SK-N-SH (cell line): ENCODE data around the gene ATP8A2. TPM values are rescaled to one million over a fixed set of nuclear protein-coding genes. Genes with fewer than 3 reads are reported as not detected.

Experiments
- CTCF ChIA-PET: fragments of 300-600, 350-600 bp; formaldehyde crosslinking; extraction: SDS; loops from one replicate; lab custom pipeline; 2021; lab: Yijun Ruan, JAX
- POLR2A ChIA-PET: fragments of 350-600 bp; sonication (Branson Sonifier 250); formaldehyde crosslinking; extraction: SDS; loops from one replicate; lab custom pipeline; 2020; ENCODE audit warnings: antibody characterized with exemption, inconsistent platforms; lab: Yijun Ruan, JAX
- DNase-seq: peaks from one replicate; pipeline ENCODE4 v3.0.0; 2012
- H2AFZ ChIP-seq: fragments of 200-600 bp; sonication (generic); 2 replicates; pipeline ENCODE4 v1.8.1; 2016; ENCODE audit warnings: antibody characterized with exemption, mild to moderate bottlenecking, low read depth
- H3F3A ChIP-seq: fragments of 200-600 bp; sonication (generic); replicated peaks from 2 replicates; pipeline ENCODE3; 2016; ENCODE audit warnings: antibody characterized with exemption, mild to moderate bottlenecking; ENCODE audit not compliant: insufficient read depth
- H3K27ac ChIP-seq, 2 experiments: fragments of 200-500 bp in 1 of 2; fragments of 200-600 bp in 1 of 2; sonication (Bioruptor generic) in 1 of 2; sonication (generic), shearing (Covaris generic) in 1 of 2; 2 replicates each; pipeline versions ENCODE4 v1.5.1 to v1.6.1; 2014 to 2016; ENCODE audit warnings: low read depth in 2 of 2, inconsistent platforms in 1 of 2, low read length in 1 of 2, mild to moderate bottlenecking in 1 of 2, mixed read lengths in 1 of 2
- H3K27me3 ChIP-seq: fragments of 200-600 bp; sonication (generic), shearing (Covaris generic); 2 replicates; pipeline ENCODE4 v1.6.1; 2016; ENCODE audit warnings: mixed run types; ENCODE audit not compliant: insufficient read depth
- H3K36me3 ChIP-seq, 2 experiments: fragments of 200-500 bp in 1 of 2; fragments of 200-600 bp in 1 of 2; sonication (Bioruptor generic) in 1 of 2; sonication (generic) in 1 of 2; replicated peaks in 1 of 2; 2 replicates each; pipeline versions ENCODE3 to v1.5.1; 2014 to 2016; ENCODE audit warnings: low read length in 1 of 2, mild to moderate bottlenecking in 1 of 2; ENCODE audit not compliant: insufficient read depth in 2 of 2, control insufficient read depth in 1 of 2
- H3K4me1 ChIP-seq, 2 experiments: fragments of 200-500 bp in 1 of 2; fragments of 200-600 bp in 1 of 2; sonication (Bioruptor generic) in 1 of 2; sonication (generic), shearing (Covaris generic) in 1 of 2; 2 replicates each; pipeline versions ENCODE4 v1.5.1 to v1.6.1; 2014 to 2016; ENCODE audit warnings: low read depth in 1 of 2, low read length in 1 of 2, mixed run types in 1 of 2; ENCODE audit not compliant: insufficient read depth in 2 of 2, control insufficient read depth in 1 of 2
- H3K4me2 ChIP-seq: fragments of 200-600 bp; sonication (generic), shearing (Covaris generic); 2 replicates; pipeline ENCODE4 v1.6.1; 2017; ENCODE audit warnings: mixed run types
- H3K4me3 ChIP-seq, 2 experiments: fragments of 200-500 bp in 1 of 2; fragments of 200-600 bp in 1 of 2; sonication (Bioruptor generic) in 1 of 2; sonication (generic), shearing (Covaris generic) in 1 of 2; 2 replicates each; pipeline versions ENCODE4 v1.5.1 to v1.8.1; 2014 to 2016; ENCODE audit warnings: low read depth in 2 of 2, inconsistent platforms in 1 of 2, low read length in 1 of 2, mild to moderate bottlenecking in 1 of 2, mixed read lengths in 1 of 2, moderate library complexity in 1 of 2
- H3K79me2 ChIP-seq: fragments of 200-600 bp; sonication (generic); 2 replicates; pipeline ENCODE4 v1.8.1; 2017; ENCODE audit warnings: mild to moderate bottlenecking; ENCODE audit not compliant: insufficient read depth
- H3K9ac ChIP-seq: fragments of 200-600 bp; sonication (generic); 2 replicates; pipeline ENCODE4 v1.6.1; 2017; ENCODE audit warnings: mixed run types
- H3K9me2 ChIP-seq: fragments of 200-600 bp; sonication (generic); 2 replicates; pipeline ENCODE4 v1.6.1; 2017; ENCODE audit warnings: mixed run types
- H3K9me3 ChIP-seq: fragments of 200-600 bp; sonication (generic); 2 replicates; pipeline ENCODE4 v1.6.1; 2017; ENCODE audit warnings: mixed run types, mild to moderate bottlenecking, moderate library complexity
- H4K20me1 ChIP-seq: fragments of 200-600 bp; sonication (generic); 2 replicates; pipeline ENCODE4 v1.6.1; 2017; ENCODE audit warnings: mild to moderate bottlenecking, mixed run types; ENCODE audit not compliant: insufficient read depth
- CHD2 ChIP-seq: fragments of 150-350 bp; IDR thresholded peaks from 2 replicates; pipeline ENCODE4 v1.6.1; 2018; ENCODE audit warnings: low read length; ENCODE audit not compliant: partially characterized antibody
- EP300 ChIP-seq, 2 experiments: IDR thresholded peaks; 2 replicates each; pipeline versions ENCODE4 v1.4.0 to v1.6.1; 2012; ENCODE audit warnings: borderline replicate concordance in 1 of 2, low read depth in 1 of 2, low read length in 1 of 2
- EZH2phosphoT487 ChIP-seq: fragments of 200-600 bp; sonication (generic); IDR thresholded peaks from 2 replicates; pipeline ENCODE4 v1.6.1; 2017; ENCODE audit warnings: low read depth, mixed run types, mild to moderate bottlenecking, antibody characterized with exemption, moderate library complexity, borderline replicate concordance
- FOXJ3 ChIP-seq: sonication (generic); formaldehyde crosslinking; IDR thresholded peaks from 2 replicates; pipeline ENCODE4 v1.5.1; 2020; ENCODE audit warnings: mild to moderate bottlenecking, missing genetic modification reagents
- JUND ChIP-seq: IDR thresholded peaks from 2 replicates; pipeline ENCODE4 v1.4.0; 2012
- MXI1 ChIP-seq: IDR thresholded peaks from 2 replicates; pipeline ENCODE4 v1.6.1; 2012; ENCODE audit warnings: mild to moderate bottlenecking, low read depth, low read length, improper control_type of control experiment
- NFIC ChIP-seq: IDR thresholded peaks from 2 replicates; pipeline ENCODE4 v1.4.0; 2012; ENCODE audit warnings: borderline replicate concordance
- NRF1 ChIP-seq: IDR thresholded peaks from 2 replicates; pipeline ENCODE4 v1.6.1; 2012; ENCODE audit warnings: low read depth, mild to moderate bottlenecking, low read length
- RAD21 ChIP-seq: IDR thresholded peaks from 2 replicates; pipeline ENCODE4 v1.6.1; 2012; ENCODE audit warnings: mild to moderate bottlenecking, low read length
- RCOR1 ChIP-seq: fragments of 150-350 bp; IDR thresholded peaks from 2 replicates; pipeline ENCODE4 v1.6.1; 2017; ENCODE audit warnings: antibody characterized with exemption, low read length
- RFX5 ChIP-seq: IDR thresholded peaks from 2 replicates; pipeline ENCODE4 v1.6.1; 2012; ENCODE audit warnings: mild to moderate bottlenecking, improper control_type of control experiment, low read length
- RXRA ChIP-seq: IDR thresholded peaks from 2 replicates; pipeline ENCODE4 v1.4.0; 2012; ENCODE audit warnings: low read depth, mild to moderate bottlenecking, borderline replicate concordance
- SIN3A ChIP-seq: IDR thresholded peaks from 2 replicates; pipeline ENCODE4 v1.6.1; 2012; ENCODE audit warnings: low read depth, mild to moderate bottlenecking, low read length, moderate library complexity, borderline replicate concordance
- TEAD4 ChIP-seq: IDR thresholded peaks from 2 replicates; pipeline ENCODE4 v1.4.0; 2012; ENCODE audit warnings: mild to moderate bottlenecking, borderline replicate concordance; ENCODE audit not compliant: insufficient read depth
- USF1 ChIP-seq: IDR thresholded peaks from 2 replicates; pipeline ENCODE4 v1.4.0; 2012; ENCODE audit warnings: low read depth, borderline replicate concordance
- WGBS: methylation state at CpG from one replicate; pipeline ENCODE4 v1.1.6; 2017; ENCODE audit warnings: low lambda C conversion rate; 5-methylcytosine and 5-hydroxymethylcytosine counted together
- polyA plus RNA-seq, 3 experiments: library from polyadenylated mRNA; depleted of rRNA; stranded (reverse); fragments of >200 nt; gene quantifications; 2 replicates each; pipeline ENCODE4 v1.2.3, GENCODE V29; 2012
- TF ChIP-seq, protein P1 (sequence below): IDR thresholded peaks from 2 replicates; pipeline ENCODE4 v1.4.0; 2012; ENCODE audit warnings: low read depth
- TF ChIP-seq, protein P2 (sequence below): IDR thresholded peaks from 2 replicates; pipeline ENCODE4; 2012
- TF ChIP-seq, protein P3 (sequence below): IDR thresholded peaks from 2 replicates; pipeline ENCODE4 v1.6.1; 2012; ENCODE audit warnings: mild to moderate bottlenecking, low read depth, low read length, moderate library complexity
- TF ChIP-seq, protein P4 (sequence below): fragments of 200-600 bp; sonication (generic); IDR thresholded peaks from 2 replicates; pipeline ENCODE4 v1.6.1; 2017; ENCODE audit warnings: antibody characterized with exemption, mild to moderate bottlenecking, moderate library complexity

ATP8A2 gene
- polyA plus RNA-seq, 1 of the 3 experiments (the other 2 are of a cell fraction): 0.02 TPM

DNA sequence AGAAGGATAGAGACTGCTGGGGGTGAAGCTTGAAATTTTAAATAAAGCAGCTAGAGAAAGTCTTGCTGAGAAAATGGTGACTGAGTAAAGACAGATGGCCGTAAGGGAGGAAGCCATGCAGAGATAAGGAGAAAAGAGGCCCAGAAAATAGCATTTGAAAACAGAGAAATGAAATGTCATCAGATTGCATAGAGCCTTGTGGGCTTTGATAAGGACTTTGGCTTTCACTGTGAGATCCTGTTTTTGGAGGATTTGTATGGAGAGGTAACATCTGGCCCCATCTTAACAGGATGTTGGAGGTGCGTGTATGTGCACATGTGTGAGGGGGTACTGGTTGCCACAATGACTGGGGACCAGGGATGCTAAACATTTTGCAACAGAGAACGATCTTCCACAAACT is 19.5 kb upstream of the ATP8A2 start (continued):
- TF ChIP-seq MXI1: peak; percentile 34; the same call in 1 of the 2 replicates
- TF ChIP-seq NFIC: no peak
- peak in 1 of 2 experiments; percentile 89; a peak in 2 of 4 replicates for TF ChIP-seq EP300 (IDR thresholded peaks at IDR 0.05; ENCODE audit: borderline replicate concordance in 1 of 2, low read depth in 1 of 2, low read length in 1 of 2)
- TF ChIP-seq, protein P1, sequence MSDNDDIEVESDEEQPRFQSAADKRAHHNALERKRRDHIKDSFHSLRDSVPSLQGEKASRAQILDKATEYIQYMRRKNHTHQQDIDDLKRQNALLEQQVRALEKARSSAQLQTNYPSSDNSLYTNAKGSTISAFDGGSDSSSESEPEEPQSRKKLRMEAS: no peak
- TF ChIP-seq, protein P2, sequence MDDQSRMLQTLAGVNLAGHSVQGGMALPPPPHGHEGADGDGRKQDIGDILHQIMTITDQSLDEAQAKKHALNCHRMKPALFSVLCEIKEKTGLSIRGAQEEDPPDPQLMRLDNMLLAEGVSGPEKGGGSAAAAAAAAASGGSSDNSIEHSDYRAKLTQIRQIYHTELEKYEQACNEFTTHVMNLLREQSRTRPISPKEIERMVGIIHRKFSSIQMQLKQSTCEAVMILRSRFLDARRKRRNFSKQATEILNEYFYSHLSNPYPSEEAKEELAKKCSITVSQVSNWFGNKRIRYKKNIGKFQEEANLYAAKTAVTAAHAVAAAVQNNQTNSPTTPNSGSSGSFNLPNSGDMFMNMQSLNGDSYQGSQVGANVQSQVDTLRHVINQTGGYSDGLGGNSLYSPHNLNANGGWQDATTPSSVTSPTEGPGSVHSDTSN: 0 out of 2 replicates have a peak, but pooled peaks have one; percentile 7
- no peak for TF ChIP-seq USF1
- TF ChIP-seq SIN3A: no peak

DNA sequence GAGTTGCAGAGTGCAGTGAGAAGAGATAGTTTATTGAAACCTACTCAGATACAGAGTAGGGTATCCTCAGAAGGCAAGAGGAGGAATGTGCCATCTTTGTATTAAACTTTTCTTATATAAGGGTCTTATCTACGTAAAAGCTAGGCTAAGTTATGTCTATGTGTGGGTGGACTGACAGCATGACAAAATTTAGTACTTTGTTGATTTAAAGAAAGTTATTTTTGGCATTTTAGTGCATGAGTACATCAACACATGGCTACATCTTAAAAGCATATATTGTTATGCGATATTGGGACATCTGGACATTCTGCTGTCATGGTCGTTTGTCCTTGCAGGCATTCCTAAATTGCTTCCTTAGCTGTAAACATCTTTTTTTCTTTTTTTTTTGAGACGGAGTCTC is 19.0 kb upstream of the ATP8A2 start:
- CTCF ChIA-PET: interaction anchor here (0.8 to 1.3 kb wide), 2 partner anchors 20 to 22 kb away, joined by 3 read pairs; no protein-coding TSS in a partner anchor
- Histone ChIP-seq H3K36me3 (no peaks in the 10 kb centered on the region), H3K4me2 (no peak overlapping the region), H3K4me3 (no peak overlapping the region), H3K9me2 (no peaks in the 10 kb centered on the region), H3K9ac (no peak overlapping the region), H3K27ac (peak overlapping the region in 1 of 2 experiments; percentile 54; a peak in 1 of 4 replicates), H3F3A (no peaks in the 10 kb centered on the region), H2AFZ (no peak overlapping the region), H4K20me1 (no peaks in the 10 kb centered on the region), H3K4me1 (peaks cover 0 to 4% of the 10 kb centered on the region in 2 experiments; a peak in 1 of 4 replicates), H3K79me2 (no peaks in the 10 kb centered on the region), H3K9me3 (no peaks in the 10 kb centered on the region), H3K27me3 (peaks cover 9% of the 10 kb centered on the region; the same call in 1 of the 2 replicates)
- DNase-seq: no peak
- 30% methylated on average over 4 of the region's 4 CpGs for WGBS
- TF ChIP-seq EZH2phosphoT487 (no peak), USF1 (no peak), FOXJ3 (CRISPR knock-in tag) (no peak), NFIC (no peak), RXRA (no peak), TEAD4 (no peak), NRF1 (no peak), JUND (no peak), RAD21 (no peak), RCOR1 (no peak), CHD2 (no peak), RFX5 (no peak)
- TF ChIP-seq, protein P3, sequence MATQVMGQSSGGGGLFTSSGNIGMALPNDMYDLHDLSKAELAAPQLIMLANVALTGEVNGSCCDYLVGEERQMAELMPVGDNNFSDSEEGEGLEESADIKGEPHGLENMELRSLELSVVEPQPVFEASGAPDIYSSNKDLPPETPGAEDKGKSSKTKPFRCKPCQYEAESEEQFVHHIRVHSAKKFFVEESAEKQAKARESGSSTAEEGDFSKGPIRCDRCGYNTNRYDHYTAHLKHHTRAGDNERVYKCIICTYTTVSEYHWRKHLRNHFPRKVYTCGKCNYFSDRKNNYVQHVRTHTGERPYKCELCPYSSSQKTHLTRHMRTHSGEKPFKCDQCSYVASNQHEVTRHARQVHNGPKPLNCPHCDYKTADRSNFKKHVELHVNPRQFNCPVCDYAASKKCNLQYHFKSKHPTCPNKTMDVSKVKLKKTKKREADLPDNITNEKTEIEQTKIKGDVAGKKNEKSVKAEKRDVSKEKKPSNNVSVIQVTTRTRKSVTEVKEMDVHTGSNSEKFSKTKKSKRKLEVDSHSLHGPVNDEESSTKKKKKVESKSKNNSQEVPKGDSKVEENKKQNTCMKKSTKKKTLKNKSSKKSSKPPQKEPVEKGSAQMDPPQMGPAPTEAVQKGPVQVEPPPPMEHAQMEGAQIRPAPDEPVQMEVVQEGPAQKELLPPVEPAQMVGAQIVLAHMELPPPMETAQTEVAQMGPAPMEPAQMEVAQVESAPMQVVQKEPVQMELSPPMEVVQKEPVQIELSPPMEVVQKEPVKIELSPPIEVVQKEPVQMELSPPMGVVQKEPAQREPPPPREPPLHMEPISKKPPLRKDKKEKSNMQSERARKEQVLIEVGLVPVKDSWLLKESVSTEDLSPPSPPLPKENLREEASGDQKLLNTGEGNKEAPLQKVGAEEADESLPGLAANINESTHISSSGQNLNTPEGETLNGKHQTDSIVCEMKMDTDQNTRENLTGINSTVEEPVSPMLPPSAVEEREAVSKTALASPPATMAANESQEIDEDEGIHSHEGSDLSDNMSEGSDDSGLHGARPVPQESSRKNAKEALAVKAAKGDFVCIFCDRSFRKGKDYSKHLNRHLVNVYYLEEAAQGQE: no peak
- TF ChIP-seq, protein P1: no peak
- TF ChIP-seq, protein P4, sequence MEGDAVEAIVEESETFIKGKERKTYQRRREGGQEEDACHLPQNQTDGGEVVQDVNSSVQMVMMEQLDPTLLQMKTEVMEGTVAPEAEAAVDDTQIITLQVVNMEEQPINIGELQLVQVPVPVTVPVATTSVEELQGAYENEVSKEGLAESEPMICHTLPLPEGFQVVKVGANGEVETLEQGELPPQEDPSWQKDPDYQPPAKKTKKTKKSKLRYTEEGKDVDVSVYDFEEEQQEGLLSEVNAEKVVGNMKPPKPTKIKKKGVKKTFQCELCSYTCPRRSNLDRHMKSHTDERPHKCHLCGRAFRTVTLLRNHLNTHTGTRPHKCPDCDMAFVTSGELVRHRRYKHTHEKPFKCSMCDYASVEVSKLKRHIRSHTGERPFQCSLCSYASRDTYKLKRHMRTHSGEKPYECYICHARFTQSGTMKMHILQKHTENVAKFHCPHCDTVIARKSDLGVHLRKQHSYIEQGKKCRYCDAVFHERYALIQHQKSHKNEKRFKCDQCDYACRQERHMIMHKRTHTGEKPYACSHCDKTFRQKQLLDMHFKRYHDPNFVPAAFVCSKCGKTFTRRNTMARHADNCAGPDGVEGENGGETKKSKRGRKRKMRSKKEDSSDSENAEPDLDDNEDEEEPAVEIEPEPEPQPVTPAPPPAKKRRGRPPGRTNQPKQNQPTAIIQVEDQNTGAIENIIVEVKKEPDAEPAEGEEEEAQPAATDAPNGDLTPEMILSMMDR: no peak
- POLR2A ChIA-PET: no interaction called here
